Common myeloid progenitor, CD34-positive (primary cell): ENCODE results near the gene ARMC2.
A peak's percentile ranks its signal among the peaks of the same experiment; 100 is the strongest.

Experiments
- CTCF ChIA-PET: fragments of 350-600 bp; sonication (Branson Sonifier 250); formaldehyde crosslinking; loops from one replicate; lab custom pipeline; 2021; ENCODE audit warnings: antibody characterized with exemption; lab: Charles Lee
- POLR2A ChIA-PET: fragments of 350-600 bp; sonication (Branson Sonifier 250); formaldehyde crosslinking; loops from one replicate; lab custom pipeline; 2021; ENCODE audit warnings: antibody characterized with exemption; lab: Charles Lee
- DNase-seq, 3 donors: peaks; one replicate each; pipeline versions ENCODE4 v3.0.0 to v3.0.0-alpha.2; 2013
- H3K27ac ChIP-seq, 2 experiments: 1 replicate in 1 of 2; 2 replicates in 1 of 2; pipeline ENCODE4 v1.7.0; 2013; ENCODE audit warnings: inconsistent platforms in 2 of 2, low read length in 2 of 2, mild to moderate bottlenecking in 2 of 2, low read depth in 1 of 2, moderate library complexity in 1 of 2; ENCODE audit not compliant: severe bottlenecking in 2 of 2, insufficient read depth in 1 of 2, poor library complexity in 1 of 2
- H3K27me3 ChIP-seq, 5 experiments: replicated peaks in 2 of 5; 1 replicate in 3 of 5; 2 replicates in 2 of 5; pipeline versions ENCODE4 v1.6.1 to v1.7.0; 2013; ENCODE audit warnings: low read length in 4 of 5, mild to moderate bottlenecking in 2 of 5, moderate library complexity in 2 of 5, inconsistent platforms in 1 of 5; ENCODE audit not compliant: insufficient read depth in 5 of 5, control insufficient read depth in 4 of 5
- H3K36me3 ChIP-seq, 4 experiments: 1 replicate in 2 of 4; 2 replicates in 2 of 4; pipeline versions ENCODE4 v1.6.1 to v1.7.0; 2013; ENCODE audit warnings: low read length in 3 of 4, control low read depth in 1 of 4, mild to moderate bottlenecking in 1 of 4; ENCODE audit not compliant: control insufficient read depth in 4 of 4, insufficient read depth in 4 of 4
- H3K4me1 ChIP-seq, 4 experiments: 1 replicate in 3 of 4; 2 replicates in 1 of 4; pipeline versions ENCODE4 v1.6.1 to v1.7.1; 2013; ENCODE audit warnings: low read length in 3 of 4, mild to moderate bottlenecking in 3 of 4, control low read depth in 1 of 4, inconsistent platforms in 1 of 4, moderate library complexity in 1 of 4; ENCODE audit not compliant: control insufficient read depth in 4 of 4, insufficient read depth in 4 of 4; ENCODE audit errors: control extremely low read depth in 1 of 4
- H3K4me3 ChIP-seq, 7 experiments: 1 replicate in 4 of 7; 2 replicates in 3 of 7; pipeline versions ENCODE4 v1.5.1 to v1.7.0; 2013; ENCODE audit warnings: mild to moderate bottlenecking in 7 of 7, low read length in 6 of 7, moderate library complexity in 6 of 7, inconsistent platforms in 2 of 7, low read depth in 2 of 7, control low read depth in 1 of 7; ENCODE audit not compliant: insufficient read depth in 4 of 7, control insufficient read depth in 1 of 7; ENCODE audit errors: extremely low read depth in 1 of 7
- H3K9me3 ChIP-seq, 5 experiments: 1 replicate in 4 of 5; 2 replicates in 1 of 5; pipeline versions ENCODE4 v1.6.1 to v1.7.1; 2013; ENCODE audit warnings: low read length in 4 of 5, mild to moderate bottlenecking in 2 of 5, inconsistent platforms in 1 of 5, low read depth in 1 of 5, moderate library complexity in 1 of 5; ENCODE audit not compliant: control insufficient read depth in 4 of 5, insufficient read depth in 2 of 5; ENCODE audit errors: control extremely low read depth in 1 of 5
- WGBS: methylation state at CpG from one replicate; pipeline ENCODE4 v1.1.5; 2013; ENCODE audit not compliant: insufficient coverage; 5-methylcytosine and 5-hydroxymethylcytosine counted together

ARMC2 gene

DNA sequence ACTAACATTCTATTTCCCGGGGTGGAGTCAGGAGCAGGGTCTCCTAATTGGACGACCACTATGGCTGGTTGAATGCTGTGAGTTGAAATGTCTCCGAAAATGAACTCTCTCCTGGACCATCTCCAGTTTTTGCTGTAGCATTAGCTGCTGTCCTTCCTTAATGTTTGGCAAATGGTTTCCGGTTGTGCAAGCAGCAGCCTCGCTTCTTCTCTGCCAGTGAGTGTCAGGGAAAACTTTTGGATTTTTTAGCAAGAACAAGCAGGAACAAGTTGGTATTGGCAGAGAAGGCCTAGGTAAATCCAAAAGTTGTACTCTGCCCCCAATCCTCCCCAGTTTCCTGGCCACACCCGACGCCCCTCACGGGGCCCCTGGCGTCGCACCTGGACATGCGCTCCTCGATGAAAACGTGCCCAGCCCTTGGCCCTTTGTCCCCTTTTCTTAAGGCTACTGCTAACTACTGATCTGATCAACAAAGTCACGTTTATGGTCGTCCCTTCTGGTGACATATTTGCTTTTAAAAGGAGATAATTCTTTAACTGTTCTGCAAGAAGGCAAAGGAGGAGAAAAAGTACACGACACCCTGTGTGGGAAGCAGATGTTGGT is 103.2 kb downstream of the ARMC2 start:
- no peak for DNase-seq

GRCh38 chr6:108952776-108953486 is 104.7 kb downstream of the ARMC2 start:
- CTCF ChIA-PET = interaction anchor here (1.0 to 1.5 kb wide), 2 partner anchors 34 to 39 kb away, joined by 3 to 4 read pairs; no protein-coding TSS in a partner anchor
- Histone ChIP-seq H3K4me1 (peaks cover 0 to 20% (median 9%) of the 10 kb centered on the region in 4 experiments), H3K9me3 (no peaks in the 10 kb centered on the region), H3K4me3 (no peak overlapping the region), H3K27me3 (no peaks in the 10 kb centered on the region), H3K27ac (no peak overlapping the region), H3K36me3 (no peaks in the 10 kb centered on the region)
- DNase-seq = no peak
- WGBS = 95% methylated on average over 24 of the region's 27 CpGs
- POLR2A ChIA-PET = no interaction called here

More for the DNA sequence above, 103.2 kb downstream of the ARMC2 start:
- ChIA-PET POLR2A (interaction anchor here (0.6 kb wide), 1 partner anchor 21 kb away, joined by 3 read pairs; no protein-coding TSS in a partner anchor), CTCF (interaction anchor here (3.1 kb wide), 1 partner anchor 8 kb away, joined by 14 read pairs; no protein-coding TSS in a partner anchor)
- no peaks in the 10 kb centered on the region for H3K27me3 ChIP-seq
- H3K27ac ChIP-seq = no peak overlapping the region
- H3K9me3 ChIP-seq = no peaks in the 10 kb centered on the region
- WGBS = 94% methylated on average over 16 of the region's 16 CpGs
- H3K4me3 ChIP-seq = no peak overlapping the region
- H3K36me3 ChIP-seq = no peaks in the 10 kb centered on the region
- peaks cover 4 to 26% (median 21%) of the 10 kb centered on the region in 4 experiments for H3K4me1 ChIP-seq

- Histone ChIP-seq H3K36me3 (no peaks in the 10 kb centered on the region), H3K27me3 (no peaks in the 10 kb centered on the region), H3K4me1 (peaks cover 0 to 17% (median 2%) of the 10 kb centered on the region in 4 experiments), H3K9me3 (no peaks in the 10 kb centered on the region), H3K27ac (no peak overlapping the region), H3K4me3 (no peak overlapping the region)
- POLR2A ChIA-PET = no interaction called here
- no peak for DNase-seq
- CTCF ChIA-PET = interaction anchor here (1.0 to 1.5 kb wide), 2 partner anchors 35 to 40 kb away, joined by 3 to 4 read pairs; no protein-coding TSS in a partner anchor
These were observed 105.5 kb downstream of the ARMC2 start for GRCh38 chr6:108953681-108954080.

DNA sequence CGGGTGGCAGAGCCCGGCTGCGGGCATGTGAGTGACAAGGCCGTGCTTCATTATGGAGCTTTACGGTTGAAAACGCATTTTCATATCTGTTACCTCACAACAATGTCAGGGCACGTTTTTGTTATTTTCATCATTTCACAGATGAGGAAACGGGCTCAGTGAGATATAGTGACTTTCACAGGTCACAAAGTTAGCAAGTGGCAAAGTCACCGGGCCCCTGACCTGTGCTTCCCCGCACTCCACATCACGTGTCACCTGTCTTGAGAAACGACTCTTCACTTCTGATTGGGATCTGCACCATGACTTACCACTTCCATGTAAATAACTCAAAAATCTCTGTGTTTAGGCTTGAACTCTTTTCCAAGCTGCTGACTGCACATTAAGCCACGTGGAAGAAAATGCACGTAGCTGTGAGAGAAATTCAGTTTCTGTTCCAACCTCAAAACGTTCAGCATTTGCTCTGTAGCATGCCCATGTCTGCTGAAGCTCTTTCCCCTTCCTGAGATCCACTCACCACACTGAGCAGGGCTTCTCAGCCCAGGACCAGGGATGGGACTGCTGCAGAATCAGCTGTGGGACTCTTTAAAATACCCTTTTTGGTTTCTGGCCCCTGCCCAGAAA is 107.2 kb downstream of the ARMC2 start:
- Histone ChIP-seq H3K4me3 (no peak overlapping the region), H3K36me3 (no peaks in the 10 kb centered on the region), H3K9me3 (no peaks in the 10 kb centered on the region), H3K4me1 (peaks cover 0 to 34% (median 15%) of the 10 kb centered on the region in 4 experiments), H3K27ac (no peak overlapping the region), H3K27me3 (no peaks in the 10 kb centered on the region)
- 79% methylated on average over 15 of the region's 15 CpGs for WGBS
- no peak for DNase-seq
- POLR2A ChIA-PET = no interaction called here
- CTCF ChIA-PET = interaction anchor here (0.9 to 2.2 kb wide), 8 partner anchors 11 to 101 kb away, joined by 3 to 7 read pairs (median 4); no protein-coding TSS in a partner anchor

DNA sequence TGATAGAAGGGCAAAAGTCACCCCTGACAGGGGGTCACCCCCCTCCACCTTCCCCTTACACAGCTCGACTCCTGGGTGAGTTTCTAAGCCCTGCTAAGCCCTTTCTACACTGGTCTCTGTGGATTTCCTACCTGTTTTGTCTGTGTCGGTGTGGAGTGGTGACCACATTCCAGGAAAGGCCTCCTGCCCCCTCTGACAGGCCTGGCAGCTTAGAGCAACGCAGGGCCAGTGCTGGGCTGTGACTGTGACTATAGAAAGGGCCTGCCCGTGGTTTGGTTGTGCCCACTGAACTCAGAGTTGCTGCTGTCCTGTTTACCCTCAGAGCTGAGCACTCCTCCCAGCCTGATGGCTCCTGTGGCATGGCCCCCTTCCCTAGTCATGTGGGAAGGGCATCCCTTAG is 109.0 kb downstream of the ARMC2 start:
- ChIA-PET POLR2A (no interaction called here), CTCF (interaction anchor here (0.8 to 2.8 kb wide), 3 partner anchors 9 to 114 kb away, joined by 3 to 7 read pairs (median 3); no protein-coding TSS in a partner anchor)
- 69% methylated on average over 3 of the region's 4 CpGs for WGBS

GRCh38 chr6:108958900-108959770 is 110.9 kb downstream of the ARMC2 start:
- H3K4me1 ChIP-seq = peaks cover 0 to 37% (median 15%) of the 10 kb centered on the region in 4 experiments
- no peak overlapping the region for H3K4me3 ChIP-seq
- WGBS = 88% methylated on average over 1 of the region's 10 CpGs
- peak in 2 of 3 donors; percentile 65 to 72 for DNase-seq
- H3K36me3 ChIP-seq = no peaks in the 10 kb centered on the region
- ChIA-PET CTCF (interaction anchor here (0.8 to 3.4 kb wide), 9 partner anchors 9 to 418 kb away, joined by 3 to 14 read pairs (median 3); no protein-coding TSS in a partner anchor), POLR2A (no interaction called here)
- no peaks in the 10 kb centered on the region for H3K9me3 ChIP-seq
- no peak overlapping the region for H3K27ac ChIP-seq
- H3K27me3 ChIP-seq = no peaks in the 10 kb centered on the region

More for the DNA sequence above, 109.0 kb downstream of the ARMC2 start:
- H3K9me3 ChIP-seq = no peaks in the 10 kb centered on the region
- H3K4me3 ChIP-seq = no peak overlapping the region
- DNase-seq = no peak
- H3K36me3 ChIP-seq = no peaks in the 10 kb centered on the region
- H3K27ac ChIP-seq = no peak overlapping the region
- H3K27me3 ChIP-seq = no peaks in the 10 kb centered on the region
- H3K4me1 ChIP-seq = peaks cover 0 to 37% (median 15%) of the 10 kb centered on the region in 4 experiments
